ENCODE measurements around the gene ATG2B. TPM values are rescaled to one million over a fixed set of nuclear protein-coding genes. Genes with fewer than 3 reads are reported as not detected.

Gene ATG2B
- total RNA-seq, 5 donors from 2014 or later (not counting 1 experiment from before 2014, with no cell fraction given): 27.7 to 37.3 (median 31.5) TPM

- Histone ChIP-seq H3K27ac (ENCODE audit: low read length) (no peak overlapping the region), H3K4me1 (ENCODE audit: control insufficient read depth in 1 of 2, extremely low read depth in 1 of 2, insufficient read depth in 2 of 2, low read length in 2 of 2) (no peaks in the 10 kb centered on the region), H3K9me3 (no peaks in the 10 kb centered on the region), H3K27me3 (replicated peaks in 1 of 2; ENCODE audit: control insufficient read depth in 2 of 2, extremely low read depth in 1 of 2, insufficient read depth in 2 of 2, low read length in 1 of 2) (no peaks in the 10 kb centered on the region), H3K4me3 (ENCODE audit: control insufficient read depth in 1 of 2, extremely low read depth in 1 of 2, low read length in 1 of 2) (no peak overlapping the region), H3K36me3 (ENCODE audit: control insufficient read depth in 2 of 2, extremely low read depth in 1 of 2, insufficient read depth in 1 of 2, low read length in 1 of 2) (peaks cover 13 to 67% of the 10 kb centered on the region in 2 donors)
- Mint-ChIP-seq H3K27me3 (no peaks in the 10 kb centered on the region), H3K36me3 (peaks cover 63% of the 10 kb centered on the region), H3K27ac (no peak overlapping the region), H3K4me3 (no peak overlapping the region), H3K4me1 (no peaks in the 10 kb centered on the region), H3K9me3 (no peaks in the 10 kb centered on the region)
- ChIA-PET POLR2A (no interaction called here), CTCF (no interaction called here)
- DNase-seq: peak in 1 of 35 experiments; percentile 8
- no CpG with 5 or more reads among the region's 5 CpGs for WGBS (ENCODE audit: insufficient coverage)
- ATAC-seq (replicated peaks in 1 of 4): no peak
Observed at GRCh38 chr14:96309896-96310330, 53.2 kb downstream of the ATG2B start.

GRCh38 chr14:96309133-96309895, 53.8 kb downstream of the ATG2B start:
- no peak overlapping the region for H3K27ac Mint-ChIP-seq

GRCh38 chr14:96307434-96307833, 55.7 kb downstream of the ATG2B start:
- Mint-ChIP-seq H3K27me3 (no peaks in the 10 kb centered on the region), H3K4me3 (no peak overlapping the region), H3K27ac (no peak overlapping the region), H3K9me3 (no peaks in the 10 kb centered on the region), H3K36me3 (peaks cover 61% of the 10 kb centered on the region), H3K4me1 (no peaks in the 10 kb centered on the region)
- POLR2A ChIA-PET: no interaction called here
- H3K4me3 ChIP-seq (ENCODE audit: control insufficient read depth in 1 of 2, extremely low read depth in 1 of 2, low read length in 1 of 2): no peak overlapping the region
- H3K36me3 ChIP-seq (ENCODE audit: control insufficient read depth in 2 of 2, extremely low read depth in 1 of 2, insufficient read depth in 1 of 2, low read length in 1 of 2): peaks cover 14 to 75% of the 10 kb centered on the region in 2 donors
- 100% methylated on average over 1 of the region's 4 CpGs for WGBS (ENCODE audit: insufficient coverage)
- no peaks in the 10 kb centered on the region for H3K9me3 ChIP-seq
- DNase-seq (no peak), ATAC-seq (replicated peaks in 1 of 4) (no peak)
- H3K4me1 ChIP-seq (ENCODE audit: control insufficient read depth in 1 of 2, extremely low read depth in 1 of 2, insufficient read depth in 2 of 2, low read length in 2 of 2): no peaks in the 10 kb centered on the region
- CTCF ChIA-PET: no interaction called here
- H3K27ac ChIP-seq (ENCODE audit: low read length): no peak overlapping the region
- H3K27me3 ChIP-seq (replicated peaks in 1 of 2; ENCODE audit: control insufficient read depth in 2 of 2, extremely low read depth in 1 of 2, insufficient read depth in 2 of 2, low read length in 1 of 2): no peaks in the 10 kb centered on the region

More at GRCh38 chr14:96309133-96309895, 53.8 kb downstream of the ATG2B start:
- H3K4me3 Mint-ChIP-seq: no peak overlapping the region
- no peaks in the 10 kb centered on the region for H3K9me3 Mint-ChIP-seq
- no peak overlapping the region for H3K4me3 ChIP-seq (ENCODE audit: control insufficient read depth in 1 of 2, extremely low read depth in 1 of 2, low read length in 1 of 2)
- ChIA-PET POLR2A (no interaction called here), CTCF (no interaction called here)
- H3K27ac ChIP-seq (ENCODE audit: low read length): no peak overlapping the region
- no peaks in the 10 kb centered on the region for H3K9me3 ChIP-seq
- H3K36me3 ChIP-seq (ENCODE audit: control insufficient read depth in 2 of 2, extremely low read depth in 1 of 2, insufficient read depth in 1 of 2, low read length in 1 of 2): peaks cover 14 to 67% of the 10 kb centered on the region in 2 donors
- DNase-seq (no peak), ATAC-seq (replicated peaks in 1 of 4) (no peak)
- peaks cover 64% of the 10 kb centered on the region for H3K36me3 Mint-ChIP-seq
- no peaks in the 10 kb centered on the region for H3K27me3 Mint-ChIP-seq
- no peaks in the 10 kb centered on the region for H3K4me1 ChIP-seq (ENCODE audit: control insufficient read depth in 1 of 2, extremely low read depth in 1 of 2, insufficient read depth in 2 of 2, low read length in 2 of 2)
- no peaks in the 10 kb centered on the region for H3K4me1 Mint-ChIP-seq
- no peaks in the 10 kb centered on the region for H3K27me3 ChIP-seq (replicated peaks in 1 of 2; ENCODE audit: control insufficient read depth in 2 of 2, extremely low read depth in 1 of 2, insufficient read depth in 2 of 2, low read length in 1 of 2)
- WGBS (ENCODE audit: insufficient coverage): 92% methylated on average over 6 of the region's 8 CpGs

GRCh38 chr14:96304956-96305355, 58.2 kb downstream of the ATG2B start:
- H3K27ac ChIP-seq (ENCODE audit: low read length): no peak overlapping the region
- Mint-ChIP-seq H3K9me3 (no peaks in the 10 kb centered on the region), H3K4me3 (no peak overlapping the region), H3K27me3 (no peaks in the 10 kb centered on the region), H3K27ac (no peak overlapping the region), H3K4me1 (no peaks in the 10 kb centered on the region), H3K36me3 (peaks cover 58% of the 10 kb centered on the region)
- no peaks in the 10 kb centered on the region for H3K9me3 ChIP-seq
- H3K4me1 ChIP-seq (ENCODE audit: control insufficient read depth in 1 of 2, extremely low read depth in 1 of 2, insufficient read depth in 2 of 2, low read length in 2 of 2): no peaks in the 10 kb centered on the region
- no peak for DNase-seq
- 96% methylated on average over 7 of the region's 9 CpGs for WGBS (ENCODE audit: insufficient coverage)
- H3K36me3 ChIP-seq (ENCODE audit: control insufficient read depth in 2 of 2, extremely low read depth in 1 of 2, insufficient read depth in 1 of 2, low read length in 1 of 2): peaks cover 10 to 87% of the 10 kb centered on the region in 2 donors
- no peaks in the 10 kb centered on the region for H3K27me3 ChIP-seq (replicated peaks in 1 of 2; ENCODE audit: control insufficient read depth in 2 of 2, extremely low read depth in 1 of 2, insufficient read depth in 2 of 2, low read length in 1 of 2)
- ChIA-PET POLR2A (interaction anchor here in 1 of 2 donors (0.6 kb wide), 1 partner anchor 22 kb away, joined by 3 read pairs; no protein-coding TSS in a partner anchor), CTCF (no interaction called here)
- no peak overlapping the region for H3K4me3 ChIP-seq (ENCODE audit: control insufficient read depth in 1 of 2, extremely low read depth in 1 of 2, low read length in 1 of 2)
- ATAC-seq (replicated peaks in 1 of 4): no peak

- no peak overlapping the region for H3K4me3 ChIP-seq (ENCODE audit: control insufficient read depth in 1 of 2, extremely low read depth in 1 of 2, low read length in 1 of 2)
- Mint-ChIP-seq H3K27ac (no peak overlapping the region), H3K36me3 (peaks cover 53% of the 10 kb centered on the region), H3K9me3 (no peaks in the 10 kb centered on the region), H3K27me3 (no peaks in the 10 kb centered on the region), H3K4me3 (no peak overlapping the region), H3K4me1 (no peaks in the 10 kb centered on the region)
- no peaks in the 10 kb centered on the region for H3K27me3 ChIP-seq (replicated peaks in 1 of 2; ENCODE audit: control insufficient read depth in 2 of 2, extremely low read depth in 1 of 2, insufficient read depth in 2 of 2, low read length in 1 of 2)
- H3K36me3 ChIP-seq (ENCODE audit: control insufficient read depth in 2 of 2, extremely low read depth in 1 of 2, insufficient read depth in 1 of 2, low read length in 1 of 2): peaks cover 10 to 80% of the 10 kb centered on the region in 2 donors
- H3K9me3 ChIP-seq: no peaks in the 10 kb centered on the region
- H3K27ac ChIP-seq (ENCODE audit: low read length): no peak overlapping the region
- no peaks in the 10 kb centered on the region for H3K4me1 ChIP-seq (ENCODE audit: control insufficient read depth in 1 of 2, extremely low read depth in 1 of 2, insufficient read depth in 2 of 2, low read length in 2 of 2)
- no peak for DNase-seq
- POLR2A ChIA-PET: no interaction called here
- CTCF ChIA-PET: no interaction called here
- ATAC-seq (replicated peaks in 1 of 4): no peak
- 100% methylated on average over 1 of the region's 3 CpGs for WGBS (ENCODE audit: insufficient coverage)
Observed at GRCh38 chr14:96303981-96304380, 59.2 kb downstream of the ATG2B start.

GRCh38 chr14:96299441-96299840, 63.7 kb downstream of the ATG2B start:
- 83% methylated on average over 3 of the region's 3 CpGs for WGBS (ENCODE audit: insufficient coverage)

More at GRCh38 chr14:96299441-96299840, 63.7 kb downstream of the ATG2B start:
- DNase-seq (no peak), ATAC-seq (replicated peaks in 1 of 4) (no peak)
- no peaks in the 10 kb centered on the region for H3K27me3 Mint-ChIP-seq
- CTCF ChIA-PET: interaction anchor here in 1 of 2 donors (1.4 kb wide), 1 partner anchor 15 kb away, joined by 4 read pairs; no protein-coding TSS in a partner anchor
- no peak overlapping the region for H3K4me3 ChIP-seq (ENCODE audit: control insufficient read depth in 1 of 2, extremely low read depth in 1 of 2, low read length in 1 of 2)
- H3K4me1 Mint-ChIP-seq: no peaks in the 10 kb centered on the region
- H3K9me3 ChIP-seq: no peaks in the 10 kb centered on the region
- no peaks in the 10 kb centered on the region for H3K27me3 ChIP-seq (replicated peaks in 1 of 2; ENCODE audit: control insufficient read depth in 2 of 2, extremely low read depth in 1 of 2, insufficient read depth in 2 of 2, low read length in 1 of 2)
- no peaks in the 10 kb centered on the region for H3K4me1 ChIP-seq (ENCODE audit: control insufficient read depth in 1 of 2, extremely low read depth in 1 of 2, insufficient read depth in 2 of 2, low read length in 2 of 2)
- no peak overlapping the region for H3K27ac Mint-ChIP-seq
- H3K9me3 Mint-ChIP-seq: no peaks in the 10 kb centered on the region
- H3K27ac ChIP-seq (ENCODE audit: low read length): no peak overlapping the region
- no peak overlapping the region for H3K4me3 Mint-ChIP-seq
- POLR2A ChIA-PET: no interaction called here
- H3K36me3 Mint-ChIP-seq: peaks cover 35% of the 10 kb centered on the region
- peaks cover 0 to 54% of the 10 kb centered on the region in 2 donors for H3K36me3 ChIP-seq (ENCODE audit: control insufficient read depth in 2 of 2, extremely low read depth in 1 of 2, insufficient read depth in 1 of 2, low read length in 1 of 2)

Measured in T-cell (primary cell).